Activated T-helper 1 cell treated with anti-CD3 and anti-CD28 coated beads, Interleukin-2, amount 50 U/mL, for 16 hours (primary cell): ENCODE data around the gene STK11IP.

Experiments used
- DNase-seq, 2 donors: peaks; one replicate each; pipeline ENCODE4 v3.0.0-alpha.2; 2020; ENCODE audit warnings: low read depth in 1 of 2, low spot score in 1 of 2

STK11IP gene, protein sequence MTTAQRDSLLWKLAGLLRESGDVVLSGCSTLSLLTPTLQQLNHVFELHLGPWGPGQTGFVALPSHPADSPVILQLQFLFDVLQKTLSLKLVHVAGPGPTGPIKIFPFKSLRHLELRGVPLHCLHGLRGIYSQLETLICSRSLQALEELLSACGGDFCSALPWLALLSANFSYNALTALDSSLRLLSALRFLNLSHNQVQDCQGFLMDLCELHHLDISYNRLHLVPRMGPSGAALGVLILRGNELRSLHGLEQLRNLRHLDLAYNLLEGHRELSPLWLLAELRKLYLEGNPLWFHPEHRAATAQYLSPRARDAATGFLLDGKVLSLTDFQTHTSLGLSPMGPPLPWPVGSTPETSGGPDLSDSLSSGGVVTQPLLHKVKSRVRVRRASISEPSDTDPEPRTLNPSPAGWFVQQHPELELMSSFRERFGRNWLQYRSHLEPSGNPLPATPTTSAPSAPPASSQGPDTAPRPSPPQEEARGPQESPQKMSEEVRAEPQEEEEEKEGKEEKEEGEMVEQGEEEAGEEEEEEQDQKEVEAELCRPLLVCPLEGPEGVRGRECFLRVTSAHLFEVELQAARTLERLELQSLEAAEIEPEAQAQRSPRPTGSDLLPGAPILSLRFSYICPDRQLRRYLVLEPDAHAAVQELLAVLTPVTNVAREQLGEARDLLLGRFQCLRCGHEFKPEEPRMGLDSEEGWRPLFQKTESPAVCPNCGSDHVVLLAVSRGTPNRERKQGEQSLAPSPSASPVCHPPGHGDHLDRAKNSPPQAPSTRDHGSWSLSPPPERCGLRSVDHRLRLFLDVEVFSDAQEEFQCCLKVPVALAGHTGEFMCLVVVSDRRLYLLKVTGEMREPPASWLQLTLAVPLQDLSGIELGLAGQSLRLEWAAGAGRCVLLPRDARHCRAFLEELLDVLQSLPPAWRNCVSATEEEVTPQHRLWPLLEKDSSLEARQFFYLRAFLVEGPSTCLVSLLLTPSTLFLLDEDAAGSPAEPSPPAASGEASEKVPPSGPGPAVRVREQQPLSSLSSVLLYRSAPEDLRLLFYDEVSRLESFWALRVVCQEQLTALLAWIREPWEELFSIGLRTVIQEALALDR

DNA sequence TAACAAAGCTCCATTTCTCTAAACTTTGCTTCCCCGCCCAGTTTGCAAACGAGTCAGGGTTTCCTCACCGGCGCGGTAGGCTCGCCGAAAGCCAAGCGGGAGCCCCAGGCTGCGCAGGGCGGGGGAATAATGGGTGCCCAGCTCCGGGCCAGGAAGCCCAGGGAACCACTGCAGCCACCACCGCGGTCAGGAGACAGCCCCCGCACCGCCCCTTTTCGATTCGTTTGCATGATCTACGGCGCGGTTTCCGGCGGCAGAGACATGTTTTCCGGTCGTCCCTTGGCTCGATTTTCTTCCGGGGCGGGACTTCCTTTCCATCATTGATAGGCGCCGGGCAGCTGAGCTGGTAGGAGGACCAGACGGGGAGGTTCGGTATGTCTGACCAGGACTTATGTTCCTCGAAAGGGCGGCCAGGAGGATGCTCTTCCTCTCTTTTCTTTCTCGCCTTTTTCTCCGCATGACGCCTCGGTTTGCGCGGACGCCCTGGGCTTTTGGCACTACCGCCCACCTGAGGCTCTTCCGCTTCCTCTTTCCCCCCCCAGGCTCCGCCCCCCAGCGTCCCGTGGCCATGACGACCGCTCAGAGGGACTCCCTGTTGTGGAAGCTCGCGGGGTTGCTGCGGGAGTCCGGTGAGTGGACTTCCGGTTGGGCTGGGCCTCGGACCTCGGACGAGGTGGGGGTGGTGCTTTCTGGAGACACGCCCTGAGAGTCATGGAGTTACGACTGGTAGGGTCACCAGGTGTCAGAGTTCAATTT is at the start of gene STK11IP:
Gene STK11IP, plus strand, starts transcription at position 306 of the 756 bp plus-strand sequence. Its CDS starts 263 bp downstream, at position 569.
- DNase-seq = peak; percentile 80 to 83

DNA sequence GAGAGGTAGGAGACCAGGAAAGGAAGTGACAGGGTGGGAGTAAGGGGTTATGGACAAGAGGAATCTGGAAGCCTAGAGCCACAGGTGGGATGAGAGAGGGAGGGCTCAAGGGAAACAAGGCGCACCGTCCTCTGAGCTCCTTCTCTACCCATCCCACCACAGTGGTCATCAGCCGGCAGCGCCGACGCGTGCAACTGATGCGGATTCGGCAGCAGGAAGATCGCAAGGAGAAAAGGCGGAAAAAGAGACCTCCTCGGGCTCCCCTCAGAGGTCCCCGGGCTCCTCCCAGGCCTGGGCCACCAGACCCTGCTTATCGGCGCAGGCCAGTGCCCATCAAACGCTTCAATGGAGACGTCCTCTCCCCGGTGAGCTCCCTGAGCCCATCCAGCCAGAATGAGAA is 48.7 kb upstream of the STK11IP start:
- DNase-seq = no peak

DNA sequence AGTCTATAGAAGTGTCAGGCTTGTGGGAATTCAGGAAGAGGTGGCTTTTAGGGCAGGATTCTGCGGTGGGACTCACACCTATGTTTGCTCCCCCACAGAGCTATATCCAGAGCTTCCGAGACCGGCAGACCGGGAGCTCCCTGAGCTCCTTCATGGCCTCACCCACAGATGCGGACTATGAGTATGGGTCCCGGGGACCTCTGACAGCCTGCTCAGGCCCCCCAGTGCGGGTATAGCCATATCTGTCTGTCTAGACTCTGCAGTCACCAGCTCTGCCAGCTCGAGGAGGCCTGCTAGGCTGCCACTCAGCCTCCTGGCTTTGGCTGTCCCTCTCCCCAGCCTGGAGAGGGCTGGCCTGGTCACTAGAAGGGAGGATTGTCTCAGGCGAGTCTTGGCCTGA is 48.0 kb upstream of the STK11IP start:
- DNase-seq = no peak

DNA sequence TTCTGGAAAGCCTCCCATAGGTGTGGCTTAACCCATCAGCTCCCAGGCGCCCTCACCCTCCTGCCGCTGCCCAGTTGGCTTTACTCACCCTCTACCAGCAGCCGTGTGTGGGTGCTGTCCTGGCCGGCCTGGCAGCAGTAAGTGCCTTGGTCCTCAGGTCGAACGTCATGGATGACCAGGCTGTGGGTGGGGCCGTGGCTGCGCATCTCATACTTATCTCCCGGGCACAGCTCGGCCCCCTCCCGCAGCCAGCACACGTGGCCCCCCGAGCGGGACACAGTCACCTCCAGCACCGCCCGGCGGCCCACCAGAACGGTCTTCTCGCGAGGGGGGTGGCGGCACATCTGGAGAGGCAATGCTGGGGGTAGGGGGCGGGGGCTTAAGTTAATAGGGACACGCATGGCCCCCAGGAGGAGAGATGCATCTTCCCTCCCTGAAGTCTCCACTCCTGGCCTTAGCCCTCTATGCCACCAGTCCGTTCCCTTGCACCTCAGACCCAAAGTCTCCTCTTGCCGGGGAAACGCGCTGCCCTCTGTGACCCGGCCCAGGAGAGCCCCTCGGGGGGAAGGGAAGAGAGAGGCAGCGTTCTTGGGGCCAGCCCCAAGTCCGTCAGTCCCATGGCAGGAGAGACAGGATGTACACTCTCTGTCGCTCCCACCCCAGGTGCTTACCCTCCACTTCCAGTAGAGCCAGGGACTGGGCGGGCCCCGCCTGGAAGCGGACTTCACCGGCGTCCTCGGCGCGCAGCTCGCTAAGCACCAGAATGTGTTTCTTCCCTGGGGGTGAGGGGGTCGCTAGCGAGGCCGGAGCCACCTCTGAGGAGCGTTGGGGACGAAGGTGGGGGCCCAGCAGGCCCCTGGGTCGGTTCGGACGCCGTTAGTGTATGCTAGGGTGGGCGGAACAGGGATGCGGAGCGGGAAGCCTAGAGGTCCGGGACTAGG is 45.9 kb upstream of the STK11IP start:
- DNase-seq = no peak

DNA sequence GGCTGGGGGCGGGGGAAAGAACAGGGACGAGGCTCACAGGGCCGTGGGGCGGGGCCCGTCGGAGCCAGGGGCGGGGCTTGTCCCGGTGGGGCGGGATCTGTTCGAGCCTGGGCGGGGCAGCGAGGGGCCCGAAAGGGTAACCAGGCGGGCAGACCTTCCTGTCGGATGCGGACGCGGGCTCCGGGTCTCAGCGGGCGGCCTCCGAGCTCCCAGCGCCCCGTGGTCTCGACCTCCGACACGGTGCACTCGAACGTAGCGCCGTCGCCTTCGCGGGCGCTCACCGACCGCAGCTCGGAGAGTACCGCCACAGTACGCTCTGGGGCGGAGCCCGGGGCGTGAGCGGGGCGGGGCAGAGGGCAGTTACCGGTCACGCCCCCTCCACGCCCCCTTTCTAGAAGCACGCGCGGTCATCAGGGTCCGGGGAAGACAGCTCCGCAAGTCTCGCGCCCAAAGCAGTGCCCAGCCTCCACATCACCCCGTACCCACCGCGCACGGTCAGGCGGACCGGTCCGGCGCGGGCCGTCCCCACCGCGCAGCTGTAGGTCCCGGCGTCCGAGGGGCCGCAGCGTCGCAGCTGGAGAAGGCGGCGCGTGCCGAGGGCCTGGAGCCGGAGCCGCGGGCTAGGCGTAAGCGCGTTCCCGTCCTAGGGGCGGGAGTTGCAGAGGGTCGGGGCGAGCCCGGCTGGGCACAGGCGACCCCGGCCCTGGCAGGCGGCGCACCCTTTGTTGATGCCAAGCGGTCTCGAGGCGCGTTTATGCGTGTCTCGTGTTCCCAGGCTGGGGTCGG is 45.1 kb upstream of the STK11IP start:
- peak; percentile 50 to 64 for DNase-seq

DNA sequence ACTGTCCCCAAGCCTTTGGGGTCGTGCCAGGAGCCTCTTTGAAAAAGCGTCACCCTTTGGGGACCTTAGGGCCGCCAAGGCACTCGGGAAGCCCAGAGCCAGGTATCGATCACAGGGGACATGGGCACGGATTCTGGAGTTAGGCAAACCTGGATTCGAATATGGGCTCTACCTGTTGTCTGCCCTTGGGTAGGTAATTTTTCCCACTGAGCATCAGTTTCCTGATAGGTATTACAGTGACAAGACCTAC is 44.6 kb upstream of the STK11IP start:
- DNase-seq = no peak

DNA sequence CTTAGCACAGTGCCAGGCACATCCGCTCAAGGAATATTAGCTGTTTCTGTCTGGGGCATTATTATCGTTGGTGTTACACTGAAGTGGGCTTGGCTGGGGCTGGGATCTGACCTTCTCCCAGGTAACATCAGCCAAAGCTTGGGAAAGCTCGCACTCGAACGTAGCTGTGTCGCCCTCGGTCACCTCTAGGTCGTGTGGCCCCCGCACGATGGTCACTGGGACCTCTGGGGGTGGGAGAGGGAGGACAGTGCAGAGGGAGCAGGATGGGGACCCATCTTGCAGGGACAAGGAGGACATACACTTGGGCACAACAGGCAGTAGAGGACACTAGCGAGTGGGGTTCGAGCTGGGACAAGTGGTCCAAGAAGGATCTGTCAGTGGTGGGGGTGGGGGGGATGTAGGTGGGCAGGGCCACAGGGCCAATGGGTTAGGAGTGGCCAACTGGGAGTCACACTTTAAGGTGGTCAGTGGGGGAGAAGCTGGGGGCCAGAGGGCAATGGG is 44.1 kb upstream of the STK11IP start:
- no peak for DNase-seq

DNA sequence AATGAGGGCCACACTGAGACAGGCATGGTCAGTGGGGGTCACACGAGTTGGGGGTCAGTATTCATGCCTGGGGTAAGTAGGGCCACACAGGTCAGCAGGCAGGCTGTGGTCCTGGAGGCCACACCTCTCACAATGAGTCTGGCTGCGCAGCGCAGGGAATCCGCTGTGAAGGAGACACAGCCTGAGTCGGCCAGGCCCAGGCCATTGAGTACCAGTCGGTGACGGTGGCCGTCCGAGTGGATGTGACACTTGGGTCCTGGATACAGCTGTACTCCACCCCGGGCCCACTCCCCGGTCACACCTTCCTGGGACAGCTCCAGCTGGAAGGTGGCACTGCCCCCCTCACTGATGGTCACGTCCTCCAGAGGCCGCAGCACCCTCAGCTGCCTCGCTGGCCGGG is 43.3 kb upstream of the STK11IP start:
- no peak for DNase-seq

DNA sequence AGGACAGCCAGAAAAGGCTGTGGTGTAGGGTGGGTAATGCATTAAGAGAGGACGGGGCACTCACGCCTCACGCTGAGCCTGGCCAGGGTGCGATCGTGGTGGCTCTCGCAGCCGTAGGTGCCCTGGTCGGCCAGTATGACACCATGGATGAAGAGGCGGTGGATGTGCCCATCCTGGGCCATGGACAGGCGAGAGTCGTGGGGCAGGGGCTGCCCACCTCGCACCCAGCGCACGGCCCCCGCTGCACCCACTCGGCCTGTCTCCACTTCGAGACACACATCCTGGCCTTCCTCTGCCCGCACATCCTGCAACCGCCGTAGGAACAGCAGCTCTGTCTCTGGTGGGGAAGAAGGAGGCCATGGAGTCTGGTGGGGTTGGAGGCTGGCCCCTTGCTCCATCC is 41.7 kb upstream of the STK11IP start:
- DNase-seq = no peak

DNA sequence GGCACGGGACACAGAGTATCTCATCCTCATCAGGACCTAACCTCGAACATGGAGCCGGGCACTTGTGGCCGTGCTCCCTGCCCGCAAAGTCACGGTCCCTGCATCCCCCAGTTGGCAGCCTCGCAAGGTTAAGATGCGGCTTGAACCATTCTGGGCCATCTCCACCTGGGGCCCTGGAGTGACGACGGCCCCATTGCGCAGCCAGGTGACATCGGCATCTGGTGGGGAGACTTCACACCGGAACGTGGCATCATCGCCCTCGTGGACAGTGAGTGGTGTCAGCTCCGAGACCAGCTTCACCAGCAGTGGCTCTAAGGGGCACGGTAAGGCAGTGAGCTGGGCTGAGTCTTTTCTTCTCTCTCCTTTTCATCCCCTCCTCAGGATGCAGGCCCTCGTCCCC is 41.2 kb upstream of the STK11IP start:
- DNase-seq = no peak

DNA sequence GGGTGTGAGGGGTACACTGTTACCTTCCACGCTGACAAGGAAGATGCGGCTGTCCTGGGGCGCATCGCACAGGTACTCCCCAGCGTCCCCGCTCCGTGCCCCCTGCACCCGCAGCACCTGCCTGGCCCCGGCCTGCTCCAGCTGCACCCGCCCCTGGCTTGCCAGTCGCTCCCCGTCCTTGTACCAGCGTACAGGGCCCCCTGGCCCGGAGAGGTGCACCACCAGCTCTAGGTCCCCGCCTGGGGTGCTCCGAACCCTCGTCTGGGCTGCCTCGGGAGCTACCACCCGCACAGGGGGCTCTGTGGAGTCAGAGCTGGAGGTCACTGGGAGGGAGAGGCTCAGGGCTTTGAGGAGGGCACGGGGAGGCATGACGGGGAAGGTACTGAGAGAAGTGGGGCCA is 40.3 kb upstream of the STK11IP start:
- DNase-seq = no peak

DNA sequence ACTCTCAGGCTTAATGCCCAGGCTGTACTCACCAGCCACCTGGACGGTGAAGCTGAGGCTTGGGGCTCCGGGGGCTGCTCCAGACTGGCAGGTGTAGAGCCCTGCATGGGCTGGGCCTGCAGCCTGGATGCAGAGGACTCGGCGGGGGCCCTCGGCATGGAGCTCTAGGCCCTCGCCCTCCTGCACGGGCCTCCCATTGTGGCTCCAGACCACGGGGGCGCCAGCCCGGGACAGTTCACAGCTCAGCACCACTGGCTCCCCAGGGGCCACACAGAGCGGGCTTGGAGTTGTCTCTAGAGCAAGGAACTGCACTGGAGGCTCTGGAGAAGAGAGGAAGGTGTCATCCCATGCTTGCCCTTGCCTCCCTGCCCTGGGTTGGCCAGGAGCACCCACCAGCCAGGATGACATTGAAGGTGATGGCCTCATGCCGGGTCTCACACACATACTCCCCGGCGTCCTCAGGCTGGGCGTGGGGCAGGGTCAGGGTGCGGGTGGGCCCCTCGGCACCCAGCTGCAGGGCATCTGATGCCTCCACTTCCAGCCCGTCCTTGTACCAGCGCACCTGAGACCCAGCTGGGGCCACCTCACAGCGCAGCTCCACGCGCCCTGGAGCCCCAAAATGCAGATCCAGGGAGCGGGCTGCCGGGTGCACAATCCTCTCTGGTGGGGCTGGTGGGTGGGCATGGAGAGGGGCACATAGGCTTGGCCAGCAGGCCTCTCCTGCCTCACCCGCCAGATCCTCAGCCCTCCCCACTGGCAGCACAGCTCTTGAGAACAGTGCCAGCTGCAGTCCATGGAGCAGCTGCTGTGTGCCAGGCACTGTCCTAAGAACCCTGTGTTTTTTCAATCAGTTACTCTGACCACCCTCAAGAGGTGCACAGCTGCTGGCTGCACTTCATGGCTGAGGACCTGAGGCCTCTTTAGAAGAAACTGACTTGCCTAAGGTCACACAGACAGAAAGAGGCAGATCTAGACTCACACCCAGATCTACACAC is 39.6 kb upstream of the STK11IP start:
- DNase-seq = no peak

DNA sequence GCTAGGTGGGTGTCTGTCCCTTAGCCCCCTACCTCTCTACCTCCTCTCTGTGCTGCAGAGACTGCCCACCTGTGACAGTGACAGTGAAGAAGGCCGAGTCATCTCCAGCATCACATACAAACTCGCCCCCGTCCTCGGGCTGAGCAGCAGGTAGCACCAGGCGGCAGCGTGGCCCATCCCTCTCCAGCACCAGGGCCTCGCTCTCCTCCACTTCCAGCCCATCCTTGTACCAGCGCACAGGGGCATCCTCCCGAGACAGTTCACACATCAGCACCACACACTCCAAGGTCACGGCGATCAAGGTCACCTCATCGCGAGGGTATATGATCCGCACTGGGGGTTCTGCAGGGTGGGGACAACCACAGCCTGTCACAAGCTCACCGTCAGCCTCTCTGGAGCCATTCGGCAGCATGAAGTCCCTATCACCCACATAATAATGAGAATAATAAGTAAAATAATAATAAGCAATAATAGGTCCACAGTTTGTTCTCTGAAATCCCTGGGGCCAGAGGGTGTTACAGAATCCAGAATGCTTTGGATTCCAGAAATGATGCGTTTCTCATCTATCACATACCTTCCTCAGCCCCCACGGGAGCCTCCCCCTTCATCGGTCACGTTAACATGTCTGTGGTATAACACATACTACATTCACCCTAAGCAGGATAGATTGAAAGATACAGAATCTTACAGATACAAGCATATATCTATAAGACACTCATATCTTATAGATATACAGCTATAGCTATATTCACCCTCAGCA is 38.3 kb upstream of the STK11IP start:
- DNase-seq = no peak

DNA sequence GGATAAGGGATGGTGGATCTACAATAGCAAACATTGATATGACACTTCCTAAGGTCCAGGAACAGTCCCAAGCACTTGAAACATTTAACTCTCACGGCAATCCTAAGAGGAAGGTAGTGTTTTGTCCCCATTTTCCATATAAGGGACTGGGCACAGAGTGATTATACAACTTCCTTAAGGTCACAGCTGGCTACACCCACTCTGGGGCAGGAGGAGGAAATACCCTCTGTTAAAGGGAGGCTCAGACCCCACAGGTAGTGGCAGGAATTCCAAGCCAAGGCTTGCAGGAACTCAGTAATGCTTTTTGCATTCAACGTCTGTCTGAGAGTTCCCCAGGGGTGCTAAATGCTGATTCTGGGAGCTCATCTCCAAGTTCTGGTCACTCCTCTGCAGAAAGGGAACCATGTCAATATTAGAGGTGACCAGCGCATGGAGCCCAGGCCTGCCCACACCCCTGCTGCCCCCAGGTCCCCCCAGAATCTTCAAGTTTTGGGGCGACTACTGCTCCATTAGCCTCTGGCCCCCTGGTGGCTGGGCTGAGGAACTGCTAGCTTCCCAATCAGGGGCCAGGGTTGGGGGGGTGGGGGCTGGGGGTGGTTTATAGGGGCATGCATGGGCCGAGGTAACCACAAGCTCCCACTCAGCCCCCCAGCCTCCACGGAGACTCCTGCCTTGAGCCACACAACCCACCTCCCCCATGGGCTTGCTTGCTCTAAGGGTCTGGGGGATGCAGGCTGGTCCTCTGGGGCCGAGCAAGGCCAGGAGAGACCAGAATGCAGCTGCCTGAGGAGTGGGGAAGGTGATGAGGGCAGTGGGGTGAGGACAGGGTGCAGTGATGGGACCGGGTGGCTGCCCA is 37.4 kb upstream of the STK11IP start:
- no peak for DNase-seq

DNA sequence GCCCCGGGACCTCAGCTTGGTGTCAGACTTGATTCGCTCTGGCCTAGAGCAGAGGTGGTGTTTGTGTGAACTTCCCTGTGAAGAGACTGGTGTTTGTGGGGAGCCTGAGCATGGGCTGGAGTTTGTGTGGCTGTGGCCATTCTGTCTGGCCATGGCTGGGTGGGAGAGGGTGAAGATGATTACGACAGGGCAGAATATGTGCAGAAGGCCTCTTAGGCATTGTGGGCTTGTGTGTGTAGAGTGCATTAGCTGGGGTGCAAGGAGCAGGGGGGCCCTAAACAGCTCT is 36.8 kb upstream of the STK11IP start:
- no peak for DNase-seq

DNA sequence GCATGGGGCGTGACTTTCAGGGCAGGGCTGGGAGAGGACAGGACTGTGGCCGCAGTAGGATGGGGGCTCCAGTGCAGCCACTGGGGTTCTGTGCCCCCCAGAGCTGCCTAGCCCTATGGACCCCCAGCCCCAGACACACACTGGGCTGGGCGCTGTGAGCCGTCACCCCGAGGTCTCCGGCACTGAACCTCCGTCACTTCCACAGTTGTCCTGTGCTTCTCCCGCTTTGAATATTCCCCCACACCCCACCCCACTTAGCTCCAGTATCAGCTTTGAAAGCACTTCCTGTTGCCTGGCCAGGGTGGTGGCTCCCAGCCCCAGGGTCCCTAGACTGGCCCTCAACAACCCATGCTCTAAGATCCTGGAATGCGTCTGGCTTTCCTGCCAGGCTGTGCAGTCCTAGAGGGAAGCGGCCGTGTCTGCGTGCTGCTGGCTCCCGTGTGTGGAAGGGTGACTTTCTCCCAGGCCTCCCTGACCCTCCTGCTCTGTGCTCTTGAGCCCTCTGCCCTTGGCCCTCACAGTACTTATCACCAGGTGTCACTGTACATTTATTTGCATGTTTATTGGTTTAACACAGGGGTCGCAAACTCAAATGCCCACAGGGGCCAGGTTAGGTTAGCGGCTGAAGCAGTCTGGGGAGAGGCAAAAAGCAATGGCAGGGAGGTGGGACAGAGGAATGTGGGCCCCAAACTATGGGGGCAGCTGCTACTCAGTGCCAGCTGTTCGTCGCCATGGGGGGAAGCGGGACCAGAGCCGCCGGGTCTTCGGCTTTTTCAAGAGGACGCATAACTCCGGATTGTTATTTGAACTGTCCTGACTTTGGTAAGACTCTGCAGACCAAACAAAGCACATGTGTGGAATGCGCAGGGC is 36.2 kb upstream of the STK11IP start:
- no peak for DNase-seq
